GM12878 (cell line): Measurements from ENCODE around the gene FUNDC1.
"Not testable (repeated sequence)": the region's sequence is repeated elsewhere in the genome, so short reads cannot be mapped to it uniquely, and the experiment has no call there.

Source experiments
- ATF7 ChIP-seq: fragments of 450-650 bp; IDR thresholded peaks from 2 replicates; pipeline ENCODE4 v1.6.1; 2016; ENCODE audit warnings: low read depth, mild to moderate bottlenecking
- CBX3 ChIP-seq: fragments of 200-600 bp; sonication (generic); IDR thresholded peaks from 2 replicates; pipeline ENCODE4 v1.6.1; 2016; ENCODE audit warnings: low read depth, borderline replicate concordance
- CHD2 ChIP-seq: IDR thresholded peaks from 2 replicates; pipeline ENCODE4 v1.6.1; 2011; ENCODE audit warnings: low read depth, low read length, improper control_type of control experiment, borderline replicate concordance
- HDAC2 ChIP-seq: fragments of 200-600 bp; sonication (generic); IDR thresholded peaks from 2 replicates; pipeline ENCODE4 v1.6.1; 2017
- POLR2A ChIP-seq: IDR thresholded peaks from 2 replicates; pipeline ENCODE4 v1.6.1; 2011; ENCODE audit warnings: low read depth, mild to moderate bottlenecking, low read length
- POLR2AphosphoS5 ChIP-seq: IDR thresholded peaks from 2 replicates; pipeline ENCODE4 v1.6.1; 2011; ENCODE audit warnings: mild to moderate bottlenecking, low read length, inconsistent platforms
- SRF ChIP-seq, 2 experiments: IDR thresholded peaks; 2 replicates each; pipeline ENCODE4 v1.6.1; 2011; ENCODE audit warnings: low read depth in 2 of 2, low read length in 2 of 2, mild to moderate bottlenecking in 1 of 2, moderate library complexity in 1 of 2
- YY1 ChIP-seq: IDR thresholded peaks from 2 replicates; pipeline ENCODE4 v1.6.1; 2011; ENCODE audit warnings: low read depth, mild to moderate bottlenecking, low read length
- ZSCAN29 ChIP-seq: fragments of 450-650 bp; IDR thresholded peaks from 2 replicates; pipeline ENCODE4 v1.6.1; 2017; ENCODE audit warnings: mild to moderate bottlenecking, moderate library complexity
- TF ChIP-seq, protein P1 (sequence below), 3 experiments: IDR thresholded peaks in 2 of 3; conservative IDR thresholded peaks in 1 of 3; 2 replicates each; pipeline ENCODE4 v1.5.1; 2011; ENCODE audit warnings: low read depth in 3 of 3, low read length in 3 of 3, mild to moderate bottlenecking in 3 of 3, control low read depth in 2 of 3, moderate library complexity in 2 of 3, inconsistent platforms in 1 of 3, mixed read lengths in 1 of 3; ENCODE audit not compliant: control insufficient read depth in 2 of 3, insufficient read depth in 1 of 3; ENCODE audit errors: extremely low read depth in 1 of 3

DNA sequence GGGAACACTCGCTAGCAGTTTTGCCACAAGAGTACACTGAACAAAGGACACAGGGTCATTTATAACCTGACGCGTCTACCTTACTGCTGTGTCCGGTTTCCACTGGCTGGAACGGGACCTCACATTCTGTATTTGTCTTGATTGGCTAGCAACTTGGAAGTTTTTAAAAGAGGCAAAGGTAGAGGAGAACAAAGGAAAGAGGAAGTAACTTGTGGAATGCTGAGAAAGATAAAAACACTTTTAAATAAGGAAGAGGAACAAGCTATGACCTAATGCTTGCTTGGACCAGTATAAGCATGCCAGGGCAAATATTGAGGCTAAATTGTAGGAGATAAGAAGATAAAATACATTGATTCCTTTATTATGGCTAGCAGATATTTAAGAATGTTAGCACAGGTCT is 2.8 kb upstream of the FUNDC1 start:
- TF ChIP-seq POLR2AphosphoS5; POLR2A; ATF7; CBX3; HDAC2; ZSCAN29; CHD2; SRF (IDR thresholded peaks at IDR 0.05; ENCODE audit: low read depth in 2 of 2, low read length in 2 of 2); YY1: not testable (repeated sequence)
- TF ChIP-seq, protein P1, sequence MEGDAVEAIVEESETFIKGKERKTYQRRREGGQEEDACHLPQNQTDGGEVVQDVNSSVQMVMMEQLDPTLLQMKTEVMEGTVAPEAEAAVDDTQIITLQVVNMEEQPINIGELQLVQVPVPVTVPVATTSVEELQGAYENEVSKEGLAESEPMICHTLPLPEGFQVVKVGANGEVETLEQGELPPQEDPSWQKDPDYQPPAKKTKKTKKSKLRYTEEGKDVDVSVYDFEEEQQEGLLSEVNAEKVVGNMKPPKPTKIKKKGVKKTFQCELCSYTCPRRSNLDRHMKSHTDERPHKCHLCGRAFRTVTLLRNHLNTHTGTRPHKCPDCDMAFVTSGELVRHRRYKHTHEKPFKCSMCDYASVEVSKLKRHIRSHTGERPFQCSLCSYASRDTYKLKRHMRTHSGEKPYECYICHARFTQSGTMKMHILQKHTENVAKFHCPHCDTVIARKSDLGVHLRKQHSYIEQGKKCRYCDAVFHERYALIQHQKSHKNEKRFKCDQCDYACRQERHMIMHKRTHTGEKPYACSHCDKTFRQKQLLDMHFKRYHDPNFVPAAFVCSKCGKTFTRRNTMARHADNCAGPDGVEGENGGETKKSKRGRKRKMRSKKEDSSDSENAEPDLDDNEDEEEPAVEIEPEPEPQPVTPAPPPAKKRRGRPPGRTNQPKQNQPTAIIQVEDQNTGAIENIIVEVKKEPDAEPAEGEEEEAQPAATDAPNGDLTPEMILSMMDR (IDR thresholded peaks at IDR 0.05 in 2 of 3, conservative IDR thresholded peaks at IDR 0.05 in 1 of 3; ENCODE audit: control insufficient read depth in 2 of 3, extremely low read depth in 1 of 3, insufficient read depth in 1 of 3, low read depth in 3 of 3, low read length in 3 of 3) = not testable (repeated sequence)
